ENCODE measurements around the gene TNPO1. TPM values are rescaled to one million over a fixed set of nuclear protein-coding genes. Genes with fewer than 3 reads are reported as not detected.

TNPO1 gene
- polyA plus RNA-seq, 1 donor from 2014 or later = 103 TPM

- no peak for TF ChIP-seq MXI1 (conservative IDR thresholded peaks at IDR 0.05; ENCODE audit: poor library complexity, severe bottlenecking)
- no peak for TF ChIP-seq POLR2AphosphoS5 (IDR thresholded peaks at IDR 0.05)
- TF ChIP-seq REST (IDR thresholded peaks at IDR 0.05; ENCODE audit: borderline replicate concordance) = no peak
- TF ChIP-seq RAD21 (conservative IDR thresholded peaks at IDR 0.05) = no peak
- H2AFZ ChIP-seq (ENCODE audit: low read depth, low read length) = no peak overlapping the region
Observed at GRCh38 chr5:72814104-72814503, 2.4 kb upstream of the TNPO1 start.

GRCh38 chr5:72814864-72815263 lies 1.6 kb upstream of the TNPO1 start:
- no peaks in the 10 kb centered on the region for H3K36me3 ChIP-seq (ENCODE audit: insufficient read depth, low read length)
- H3F3A ChIP-seq (ENCODE audit: insufficient read depth, low read length, poor library complexity, severe bottlenecking) = peaks cover 13% of the 10 kb centered on the region
- peak overlapping the region; percentile 98 for H3K4me2 ChIP-seq (ENCODE audit: low read length)
- no peaks in the 10 kb centered on the region for H3K9me2 ChIP-seq (ENCODE audit: insufficient read depth, low read length)
- no peaks in the 10 kb centered on the region for H3K9me3 ChIP-seq (ENCODE audit: low read length)
- H2AFZ ChIP-seq (ENCODE audit: low read depth, low read length) = no peak overlapping the region
- H4K20me1 ChIP-seq (ENCODE audit: insufficient read depth) = peaks cover 4% of the 10 kb centered on the region
- peak overlapping the region; percentile 85 for H3K4me3 ChIP-seq (ENCODE audit: low read length)
- H3K9ac ChIP-seq (ENCODE audit: low read length) = no peak overlapping the region
- H3K27me3 ChIP-seq (ENCODE audit: insufficient read depth, low read depth, low read length) = no peaks in the 10 kb centered on the region
- TF ChIP-seq RAD21 (conservative IDR thresholded peaks at IDR 0.05) (no peak), CTCF (IDR thresholded peaks at IDR 0.05; ENCODE audit: poor library complexity, severe bottlenecking) (no peak)
- H3K79me2 ChIP-seq (replicated peaks; ENCODE audit: insufficient read depth, low read length) = peaks cover 32% of the 10 kb centered on the region
- H3K27ac ChIP-seq (ENCODE audit: low read length) = peak overlapping the region; percentile 97

More at GRCh38 chr5:72814104-72814503, 2.4 kb upstream of the TNPO1 start:
- Histone ChIP-seq H4K20me1 (ENCODE audit: insufficient read depth) (no peaks in the 10 kb centered on the region), H3K79me2 (replicated peaks; ENCODE audit: insufficient read depth, low read length) (peaks cover 24% of the 10 kb centered on the region), H3K4me3 (ENCODE audit: low read length) (no peak overlapping the region), H3K27ac (ENCODE audit: low read length) (no peak overlapping the region), H3F3A (ENCODE audit: insufficient read depth, low read length, poor library complexity, severe bottlenecking) (peaks cover 13% of the 10 kb centered on the region), H3K9me2 (ENCODE audit: insufficient read depth, low read length) (no peaks in the 10 kb centered on the region), H3K9ac (ENCODE audit: low read length) (no peak overlapping the region), H3K27me3 (ENCODE audit: insufficient read depth, low read depth, low read length) (no peaks in the 10 kb centered on the region), H3K4me2 (ENCODE audit: low read length) (no peak overlapping the region), H3K36me3 (ENCODE audit: insufficient read depth, low read length) (no peaks in the 10 kb centered on the region), H3K9me3 (ENCODE audit: low read length) (no peaks in the 10 kb centered on the region)

GRCh38 chr5:72815580-72816283 lies 729 bp upstream of the TNPO1 start:
- TF ChIP-seq MXI1 (conservative IDR thresholded peaks at IDR 0.05; ENCODE audit: poor library complexity, severe bottlenecking) (no peak), POLR2AphosphoS5 (IDR thresholded peaks at IDR 0.05) (no peak), EZH2 (IDR thresholded peaks at IDR 0.05; ENCODE audit: borderline replicate concordance, insufficient read depth, low read length, poor library complexity, severe bottlenecking) (no peak), CTCF (IDR thresholded peaks at IDR 0.05; ENCODE audit: poor library complexity, severe bottlenecking) (no peak), RAD21 (conservative IDR thresholded peaks at IDR 0.05) (no peak), SMC3 (conservative IDR thresholded peaks at IDR 0.05; ENCODE audit: poor library complexity) (no peak), REST (IDR thresholded peaks at IDR 0.05; ENCODE audit: borderline replicate concordance) (no peak), TAF1 (IDR thresholded peaks at IDR 0.05; ENCODE audit: low read depth) (no peak), EP300 (conservative IDR thresholded peaks at IDR 0.05; ENCODE audit: poor library complexity, severe bottlenecking) (no peak)
- Histone ChIP-seq H3K4me2 (ENCODE audit: low read length) (peak overlapping the region; percentile 98), H3K27me3 (ENCODE audit: insufficient read depth, low read depth, low read length) (no peaks in the 10 kb centered on the region), H2AFZ (ENCODE audit: low read depth, low read length) (peak overlapping the region; percentile 89), H3K9ac (ENCODE audit: low read length) (peak overlapping the region; percentile 99), H3F3A (ENCODE audit: insufficient read depth, low read length, poor library complexity, severe bottlenecking) (peaks cover 13% of the 10 kb centered on the region), H3K4me3 (ENCODE audit: low read length) (peak overlapping the region; percentile 85), H3K27ac (ENCODE audit: low read length) (peak overlapping the region; percentile 97), H3K9me2 (ENCODE audit: insufficient read depth, low read length) (no peaks in the 10 kb centered on the region), H4K20me1 (ENCODE audit: insufficient read depth) (peaks cover 4% of the 10 kb centered on the region), H3K79me2 (replicated peaks; ENCODE audit: insufficient read depth, low read length) (peaks cover 41% of the 10 kb centered on the region), H3K9me3 (ENCODE audit: low read length) (no peaks in the 10 kb centered on the region), H3K36me3 (ENCODE audit: insufficient read depth, low read length) (no peaks in the 10 kb centered on the region)
